ENCODE results near the gene P4HA2.

The P4HA2 gene

DNA sequence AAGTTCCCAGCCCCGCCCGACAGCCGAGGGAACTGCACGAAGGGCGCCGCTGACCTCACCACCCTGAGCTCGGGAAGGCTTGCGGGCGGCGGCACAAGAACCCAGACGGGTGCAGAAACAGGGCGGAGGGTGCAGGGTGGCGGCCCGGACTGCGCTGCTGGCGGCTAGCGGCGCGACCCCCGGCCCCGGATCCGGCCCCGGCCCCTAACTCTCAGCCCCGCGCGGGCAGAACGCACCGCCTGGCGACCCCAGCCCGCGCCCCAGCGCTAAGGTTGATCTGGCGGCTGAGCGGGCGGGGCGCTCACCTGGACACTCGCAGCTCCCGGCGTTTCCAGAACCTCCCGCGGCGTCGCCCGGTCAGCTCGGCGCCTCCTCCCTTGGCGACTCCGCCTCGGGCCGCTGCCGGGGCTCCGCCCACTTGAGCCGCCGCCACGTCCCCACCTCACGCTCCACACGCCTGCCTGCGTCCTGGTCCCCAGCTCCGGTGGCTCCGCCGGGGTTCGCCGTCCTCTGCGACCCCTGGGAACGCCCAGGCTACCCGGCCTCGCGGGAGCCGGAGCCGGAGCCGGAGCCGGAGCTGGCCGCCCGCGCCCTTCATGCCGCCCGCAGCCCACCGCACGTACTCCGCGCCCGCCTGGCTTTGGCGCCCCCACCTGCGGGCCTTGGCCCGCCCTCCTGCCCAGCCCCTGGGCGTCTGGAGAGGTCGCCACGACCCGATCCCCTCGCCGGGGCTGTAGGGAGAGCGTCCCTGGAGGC is at the start of gene P4HA2:
Gene P4HA2 (minus strand): TSS at position 369 of the 756 bp plus-strand sequence. CDS start 9,227 bp downstream, outside the sequence.
- DNase-seq (ENCODE audit: low read depth), result no peak

DNA sequence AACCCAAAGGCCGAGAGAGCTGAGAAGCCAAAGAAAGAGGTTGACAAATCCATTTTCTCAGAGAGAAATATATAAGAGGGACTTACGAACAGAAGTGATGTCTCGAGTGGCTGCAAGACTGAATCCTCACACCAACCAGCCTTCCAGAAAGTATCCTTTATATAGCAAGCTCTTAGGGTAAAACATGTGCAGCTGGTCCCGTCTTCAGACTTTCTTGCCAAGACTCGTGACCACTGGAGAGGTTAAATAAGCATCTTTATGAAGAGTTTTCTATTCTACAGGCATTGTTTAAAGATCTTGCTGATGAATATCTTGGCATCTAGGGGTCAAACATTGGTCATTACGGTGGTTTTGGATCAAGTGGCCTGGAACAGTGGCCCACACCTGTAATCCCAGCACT is 49.6 kb upstream of the P4HA2 start:
- DNase-seq (ENCODE audit: low read depth), result no peak

DNA sequence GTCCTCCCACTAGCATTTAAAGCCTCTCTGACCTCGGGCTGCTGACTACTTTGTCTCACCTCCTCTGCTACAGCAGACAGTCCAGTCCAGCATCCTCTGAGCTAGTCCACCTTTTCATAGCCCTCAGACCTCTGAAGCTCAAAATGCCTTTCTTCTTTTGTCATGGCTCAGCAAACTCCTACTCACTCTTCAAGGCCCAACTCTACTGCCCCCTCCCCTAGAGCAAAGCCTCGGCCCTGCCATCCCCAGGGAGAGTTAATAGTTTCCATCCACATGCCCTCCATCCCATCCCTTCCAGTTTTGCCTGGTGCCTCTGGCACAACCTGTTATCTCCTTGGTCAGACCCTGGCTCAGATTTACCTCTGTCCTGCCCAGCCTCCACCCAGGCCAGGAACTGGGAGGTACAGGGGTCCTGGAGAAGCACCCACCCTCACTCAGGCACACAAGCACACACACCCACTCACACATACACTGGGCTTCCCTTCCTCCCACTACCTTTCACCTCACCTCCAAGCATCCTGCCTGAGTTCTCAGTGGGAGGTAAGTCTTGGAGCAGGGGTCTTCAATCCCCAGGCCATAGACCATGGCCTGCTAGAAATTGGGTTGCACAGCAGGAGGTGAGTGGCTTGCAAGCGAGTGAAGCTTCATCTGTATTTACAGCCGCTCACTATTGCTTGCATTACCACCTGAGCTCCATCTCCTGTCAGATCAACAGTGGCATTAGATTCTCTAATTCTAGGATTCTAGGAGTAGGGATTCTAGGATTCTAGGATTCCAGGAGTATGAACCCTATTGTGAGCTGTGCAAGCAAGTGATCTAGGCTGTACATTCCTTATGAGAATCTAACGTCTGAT is 47.9 kb upstream of the P4HA2 start:
- DNase-seq (ENCODE audit: low read depth), result no peak

DNA sequence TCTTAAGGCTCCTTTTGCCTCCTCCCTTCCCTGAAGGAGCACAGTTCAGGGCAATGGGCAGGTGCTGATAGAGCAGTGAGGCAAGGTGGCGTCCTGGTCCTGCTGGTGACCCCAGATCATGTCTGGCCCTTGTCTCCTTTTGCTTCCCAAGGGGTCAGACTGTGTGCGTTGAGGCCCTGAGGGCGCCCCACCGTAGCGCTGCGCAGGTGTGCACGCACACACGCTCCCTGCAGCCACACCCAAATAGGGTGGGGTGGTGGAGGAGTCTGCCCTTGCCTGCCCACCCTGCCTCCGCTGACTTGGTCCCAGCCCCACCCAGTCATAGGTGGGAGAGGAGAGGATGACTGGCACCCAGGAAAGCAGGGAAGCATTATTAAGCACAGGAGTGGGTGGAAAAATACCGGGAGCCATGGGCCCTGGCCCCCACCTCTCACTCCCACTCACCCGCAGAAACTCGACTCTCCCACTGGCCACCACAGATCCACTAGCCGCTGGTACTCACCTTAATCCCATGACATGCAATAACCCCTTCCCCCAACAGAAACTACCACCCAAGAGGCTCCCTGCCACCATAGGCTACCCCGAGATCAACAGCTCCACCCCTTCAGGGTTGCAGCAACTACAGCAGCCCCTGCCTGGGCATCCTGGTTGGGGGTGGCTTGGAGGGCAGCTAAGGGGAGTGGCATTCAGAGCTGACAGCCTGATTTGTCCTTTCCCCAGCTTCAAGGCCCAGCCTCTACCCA is 46.6 kb upstream of the P4HA2 start:
- no peak for DNase-seq (ENCODE audit: low read depth)

DNA sequence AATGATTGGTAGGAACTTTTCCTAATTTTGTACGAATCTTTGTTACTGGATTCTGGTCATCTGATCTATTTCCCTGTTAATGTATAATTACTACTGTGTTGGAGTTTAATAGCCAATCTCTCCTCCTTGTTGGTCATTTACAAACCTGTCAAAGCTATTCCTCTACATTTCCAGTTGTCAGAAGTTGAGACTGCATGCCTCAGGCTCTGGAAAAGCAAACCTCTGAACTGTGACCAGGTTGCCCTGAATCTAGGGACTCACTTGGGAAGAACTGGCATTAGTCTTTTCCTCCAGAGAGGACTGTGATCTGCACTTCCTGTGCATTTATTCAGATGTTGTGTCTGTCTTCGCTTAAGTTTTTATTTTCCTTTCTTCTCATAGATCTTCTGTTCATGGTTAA is 46.0 kb upstream of the P4HA2 start:
- DNase-seq (ENCODE audit: low read depth), result no peak

DNA sequence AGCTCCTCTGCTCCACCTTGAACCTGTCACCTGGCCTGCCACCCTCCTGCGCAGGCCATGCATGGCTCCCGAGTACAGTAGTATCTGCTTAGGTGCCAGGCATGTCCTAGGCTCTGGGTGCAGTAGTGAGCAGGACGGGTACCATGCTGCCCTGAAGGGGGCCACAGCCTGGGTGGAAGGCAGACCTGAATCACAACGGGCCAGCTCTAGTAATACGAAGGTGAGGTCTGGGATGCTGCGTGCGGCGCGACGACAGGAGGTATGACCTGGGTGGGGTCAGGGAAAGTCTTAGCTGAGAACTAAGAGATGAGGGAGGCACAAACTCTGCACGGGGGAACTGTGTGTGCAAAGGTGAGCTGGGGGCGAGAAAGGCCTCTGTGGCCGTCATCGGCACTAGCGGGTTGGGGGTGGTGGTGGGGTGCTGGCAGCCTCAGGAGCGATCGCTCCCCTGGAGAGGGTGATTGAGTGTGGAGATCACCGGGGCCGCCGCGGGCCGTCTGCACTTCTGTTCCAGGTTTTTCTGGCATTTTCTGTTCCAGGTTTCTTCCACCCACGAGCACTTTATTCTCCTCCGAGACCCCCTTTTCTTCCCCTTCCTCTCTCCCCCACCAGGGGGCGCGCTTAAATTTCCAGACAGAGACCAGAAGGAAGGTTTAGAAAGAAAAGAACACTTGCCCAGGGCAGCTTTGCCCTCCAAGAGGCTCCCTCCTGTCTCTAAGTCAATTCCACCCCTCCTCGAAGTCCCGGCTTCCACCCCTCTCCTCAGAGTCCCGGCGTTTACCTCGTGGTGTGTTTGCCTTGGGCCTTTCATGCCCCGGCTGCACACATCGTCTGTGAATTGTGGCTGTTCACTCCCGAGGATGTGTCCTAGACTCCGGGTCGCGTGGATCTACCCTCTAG is 44.9 kb upstream of the P4HA2 start:
- no peak for DNase-seq (ENCODE audit: low read depth)

DNA sequence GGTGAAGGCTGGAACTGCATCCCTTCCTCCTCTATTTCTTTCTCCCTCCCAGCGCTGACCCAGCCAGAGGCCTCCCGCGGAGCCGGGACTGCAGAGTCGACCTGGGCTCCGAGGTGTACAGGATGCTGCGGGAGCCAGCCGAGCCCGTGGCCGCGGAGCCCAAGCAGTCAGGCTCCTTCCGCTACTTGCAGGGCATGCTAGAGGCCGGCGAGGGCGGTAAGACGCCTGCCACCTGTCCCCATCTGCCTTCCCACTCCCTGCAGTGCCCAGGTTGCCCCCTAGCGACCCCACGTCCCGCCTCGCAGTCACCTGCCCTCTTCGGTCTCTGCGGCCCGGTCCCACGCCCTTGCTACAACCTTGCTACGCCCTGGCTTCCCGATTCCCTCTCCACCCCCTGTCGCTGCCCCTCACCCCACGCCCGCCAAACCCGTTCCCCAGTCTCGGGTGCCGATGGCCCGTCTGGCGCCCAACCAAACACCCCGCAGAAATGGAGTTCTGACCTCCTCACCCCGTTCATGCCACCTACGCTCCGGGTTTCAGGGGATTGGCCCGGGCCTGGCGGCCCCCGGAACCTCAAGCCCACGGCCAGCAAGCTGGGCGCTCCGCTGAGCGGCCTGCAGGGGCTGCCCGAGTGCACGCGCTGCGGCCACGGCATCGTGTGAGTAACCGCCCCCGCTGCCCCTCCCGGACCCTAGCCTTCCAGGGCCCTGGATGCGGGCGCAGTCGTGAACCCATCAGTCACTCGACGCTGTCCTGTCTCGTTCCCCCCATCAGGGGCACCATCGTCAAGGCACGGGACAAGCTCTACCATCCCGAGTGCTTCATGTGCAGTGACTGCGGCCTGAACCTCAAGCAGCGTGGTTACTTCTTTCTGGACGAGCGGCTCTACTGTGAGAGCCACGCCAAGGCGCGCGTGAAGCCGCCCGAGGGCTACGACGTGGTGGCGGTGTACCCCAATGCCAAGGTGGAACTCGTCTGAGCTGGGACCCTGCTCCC is 43.9 kb upstream of the P4HA2 start:
- no peak for DNase-seq (ENCODE audit: low read depth)

DNA sequence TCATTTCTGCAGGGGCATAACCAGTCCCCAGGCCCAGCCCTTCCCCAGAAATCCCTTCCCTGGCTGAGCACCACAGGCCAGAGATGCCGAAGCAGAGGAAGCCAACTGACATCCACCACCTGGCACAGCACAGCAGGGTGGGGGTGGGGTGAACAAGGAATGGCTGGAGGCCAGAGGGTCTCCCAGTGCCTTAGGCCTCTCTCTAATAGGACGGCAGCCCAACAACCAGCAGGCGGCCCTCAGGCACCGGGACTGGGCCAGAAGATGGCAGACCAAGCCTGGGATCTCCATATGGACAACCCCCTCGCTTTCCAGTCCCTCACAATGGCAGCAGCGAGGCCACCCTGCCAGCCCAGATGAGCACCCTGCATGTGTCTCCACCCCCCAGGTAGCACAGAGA is 43.1 kb upstream of the P4HA2 start:
- no peak for DNase-seq (ENCODE audit: low read depth)

DNA sequence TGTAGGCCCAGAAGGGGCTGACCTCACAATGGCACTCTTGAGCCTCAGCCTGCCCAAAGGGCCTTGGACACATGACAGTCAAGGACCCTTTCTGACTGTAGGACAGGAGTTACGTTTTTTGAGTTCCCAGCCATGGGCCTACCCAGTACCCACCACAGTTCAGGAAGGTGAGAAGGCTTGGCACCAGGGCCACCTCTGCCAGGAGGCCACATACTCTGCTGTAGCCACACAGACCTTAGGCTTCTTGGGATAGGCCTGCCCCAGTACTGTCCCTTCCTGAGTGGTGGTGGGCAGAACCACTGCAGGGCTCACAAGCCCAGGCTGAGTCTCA is 42.6 kb upstream of the P4HA2 start:
- no peak for DNase-seq (ENCODE audit: low read depth)

DNA sequence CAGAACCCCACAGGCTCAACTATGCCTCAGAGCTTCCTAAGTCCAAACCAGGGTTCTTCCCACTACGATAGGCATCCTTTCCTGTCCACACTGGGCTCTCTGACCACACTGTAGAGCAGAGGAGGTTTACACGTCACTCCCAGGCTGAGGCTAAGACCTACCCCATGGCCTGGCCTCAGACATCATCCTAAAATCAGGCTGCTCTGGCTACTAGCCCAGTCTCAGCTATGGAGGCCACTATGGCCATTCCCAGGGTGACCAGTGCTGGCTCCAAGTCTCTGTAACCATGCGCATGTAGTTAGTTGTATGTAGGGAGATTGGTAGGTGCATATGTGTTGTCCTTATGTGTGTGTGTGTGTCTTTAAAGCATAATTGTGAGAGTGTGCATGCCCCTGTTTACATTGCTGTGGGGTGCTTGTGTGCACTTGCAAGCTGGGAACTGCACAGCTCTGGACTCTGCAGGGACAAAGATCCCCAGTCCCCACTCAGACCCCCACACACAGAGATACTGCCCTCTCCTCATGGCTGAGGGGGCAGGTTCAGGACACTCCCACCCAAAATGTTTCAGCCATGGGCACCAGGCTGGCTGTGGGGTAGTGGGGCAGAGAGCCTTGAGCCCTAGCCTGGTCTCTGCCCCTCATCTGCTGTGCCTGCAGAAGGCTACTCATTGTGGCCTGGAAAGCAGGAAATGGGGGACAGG is 42.1 kb upstream of the P4HA2 start:
- no peak for DNase-seq (ENCODE audit: low read depth)

DNA sequence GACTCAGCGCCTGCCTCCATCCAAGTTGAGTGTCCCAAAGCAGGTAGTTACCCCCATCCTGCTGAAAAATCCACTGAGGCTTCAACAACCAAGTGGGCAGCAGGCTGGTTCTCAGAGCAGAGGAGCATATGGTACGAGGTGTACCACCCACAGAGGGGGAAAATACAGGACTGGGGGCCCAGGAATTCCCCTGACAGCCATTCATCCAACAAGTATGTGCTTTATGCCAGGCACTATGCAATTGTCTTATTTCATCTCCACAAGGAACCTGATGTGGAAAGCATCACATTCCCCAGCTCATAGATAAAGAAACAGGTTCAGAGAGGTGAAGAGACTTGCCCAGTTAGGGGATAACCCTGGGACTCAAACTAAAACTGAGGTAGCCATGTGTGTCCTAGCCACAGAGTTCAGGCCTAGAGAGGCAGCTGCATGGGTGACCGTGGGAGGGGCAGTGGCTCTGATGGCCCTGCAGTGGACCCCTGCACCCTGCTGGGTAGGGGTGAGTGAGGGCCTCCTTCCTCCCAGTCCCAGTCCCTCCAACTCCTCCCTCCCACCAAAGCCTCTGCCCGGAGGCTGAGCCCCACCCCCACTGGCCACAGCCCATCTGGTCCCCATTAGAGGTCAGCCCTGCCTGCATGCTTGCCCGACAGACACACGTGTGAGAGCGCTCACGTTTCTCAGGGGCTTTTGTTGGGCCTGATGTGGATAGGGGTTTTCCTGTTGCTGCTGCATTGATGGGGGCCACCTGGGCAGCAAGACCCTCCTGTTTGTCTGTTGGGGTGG is 41.3 kb upstream of the P4HA2 start:
- no peak for DNase-seq (ENCODE audit: low read depth)

DNA sequence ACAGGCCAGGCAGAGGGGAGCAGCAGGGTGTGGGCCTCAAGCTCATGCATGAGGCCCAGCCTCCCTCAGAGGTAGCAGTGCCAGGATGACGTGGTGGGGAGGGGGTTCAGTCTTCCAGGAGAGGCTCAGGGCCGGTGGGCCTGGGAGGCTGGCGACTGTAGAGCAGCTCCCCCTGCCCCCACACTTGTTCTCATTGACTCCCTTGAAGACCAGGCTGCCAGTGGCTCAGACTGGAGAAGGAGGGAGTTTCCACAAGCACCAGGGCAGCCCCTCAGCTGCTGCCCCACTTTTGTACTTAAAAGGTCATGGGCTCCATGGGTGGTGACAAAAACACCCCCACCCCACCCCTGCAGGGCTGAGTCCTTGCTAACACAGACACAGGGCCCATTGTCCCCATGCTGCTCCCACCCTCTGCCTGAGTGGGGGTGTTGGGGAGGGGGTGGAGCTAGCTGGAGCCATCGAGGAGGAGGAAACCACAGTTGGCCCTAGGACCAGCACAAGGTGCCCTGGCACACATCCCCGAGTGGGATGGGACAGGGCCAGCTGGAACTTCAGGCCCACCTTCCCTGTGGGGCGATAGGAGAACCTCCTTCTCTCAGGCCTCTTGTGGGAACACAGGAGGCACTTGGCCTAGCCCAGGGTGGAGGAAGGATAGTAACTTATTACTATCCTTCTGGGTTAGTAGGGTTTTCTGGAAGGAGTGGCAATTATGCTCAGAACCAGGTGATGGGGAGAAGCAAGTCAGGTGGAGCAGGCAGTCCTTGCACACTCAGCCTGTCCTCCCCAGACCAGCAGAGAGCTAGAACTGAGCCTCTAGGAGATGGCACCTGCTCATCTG is 40.5 kb upstream of the P4HA2 start:
- DNase-seq (ENCODE audit: low read depth), result no peak

DNA sequence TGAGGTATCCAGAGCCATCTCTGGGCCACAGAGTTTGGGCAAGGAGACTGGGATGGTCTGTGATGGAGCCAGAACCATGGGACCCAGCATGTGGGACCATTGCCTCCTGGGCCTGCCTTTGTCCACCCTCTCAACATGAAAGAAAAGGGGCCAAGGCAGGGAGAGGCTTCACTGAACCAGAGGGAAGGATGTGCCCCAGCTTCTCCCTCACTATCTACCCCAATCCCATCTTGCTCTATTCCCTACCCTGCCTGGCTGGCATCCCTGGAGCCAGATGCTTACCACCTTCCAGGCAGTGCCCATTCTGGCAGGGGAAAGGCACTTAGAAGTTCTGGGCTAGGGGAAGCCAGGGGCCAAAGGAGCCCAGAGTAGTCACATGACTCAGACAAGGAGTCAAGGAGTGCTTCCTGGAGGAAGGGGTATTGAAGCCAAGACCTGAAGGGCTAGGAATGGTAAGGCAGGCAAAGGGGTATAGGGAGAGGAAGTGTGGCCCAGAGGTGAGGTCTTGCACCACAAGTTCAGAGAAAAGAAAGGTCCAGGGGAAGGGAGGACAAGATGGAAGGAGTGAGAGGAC is 39.6 kb upstream of the P4HA2 start:
- no peak for DNase-seq (ENCODE audit: low read depth)

DNA sequence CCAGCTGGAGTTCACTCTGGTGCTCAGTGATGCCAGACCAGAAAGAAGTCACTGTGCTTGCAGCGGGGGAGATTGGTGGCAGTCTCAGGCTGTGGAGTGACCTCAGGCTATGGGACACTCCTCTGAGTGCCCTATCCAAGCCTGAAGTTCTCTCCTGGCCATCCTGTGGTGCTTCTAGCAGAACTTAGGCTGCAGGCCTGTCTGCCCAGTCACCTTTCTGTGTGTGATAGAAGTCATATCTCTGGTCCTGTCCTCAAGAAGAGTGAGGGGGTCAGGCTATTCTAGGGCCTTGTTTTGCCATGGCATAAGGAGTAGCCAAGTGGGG is 39.1 kb upstream of the P4HA2 start:
- DNase-seq (ENCODE audit: low read depth), result no peak

DNA sequence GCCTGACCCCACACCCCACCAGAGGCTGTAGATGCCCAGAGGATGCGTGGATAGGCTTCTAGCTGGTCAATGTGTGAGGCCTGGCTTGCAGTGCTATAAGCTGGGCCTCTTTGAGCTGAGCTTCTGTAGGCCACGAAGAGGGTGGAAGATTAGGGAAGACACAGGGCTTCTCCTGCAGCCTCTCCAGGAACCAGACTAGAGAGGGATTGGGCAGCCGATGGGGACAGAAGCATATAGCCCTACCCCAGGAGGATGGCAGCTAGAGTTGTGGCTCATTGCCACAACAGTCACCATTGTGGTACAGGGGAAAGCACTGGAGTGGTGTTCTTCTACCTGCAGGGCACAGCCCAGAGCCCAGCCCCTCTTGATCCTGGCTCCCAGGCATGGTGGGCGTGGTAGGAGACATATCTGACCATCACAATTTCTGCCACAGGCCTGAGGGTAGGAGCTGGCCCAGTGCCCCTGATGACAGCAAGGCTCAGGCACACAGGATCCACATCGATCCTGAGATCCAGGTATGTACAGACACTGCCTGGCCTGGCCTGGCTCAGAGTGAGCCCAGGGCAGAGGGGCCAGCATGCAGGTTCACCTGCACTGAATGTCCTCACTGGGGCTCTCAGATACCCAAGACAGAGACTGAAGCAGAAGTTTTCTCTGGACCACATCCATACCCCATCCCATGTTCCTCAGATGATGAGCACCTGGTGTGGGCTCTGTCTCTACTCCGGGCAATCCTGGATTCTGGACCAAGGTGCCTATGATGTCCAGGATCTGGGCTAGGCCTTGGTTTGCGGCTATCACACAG is 38.6 kb upstream of the P4HA2 start:
- DNase-seq (ENCODE audit: low read depth), result no peak

DNA sequence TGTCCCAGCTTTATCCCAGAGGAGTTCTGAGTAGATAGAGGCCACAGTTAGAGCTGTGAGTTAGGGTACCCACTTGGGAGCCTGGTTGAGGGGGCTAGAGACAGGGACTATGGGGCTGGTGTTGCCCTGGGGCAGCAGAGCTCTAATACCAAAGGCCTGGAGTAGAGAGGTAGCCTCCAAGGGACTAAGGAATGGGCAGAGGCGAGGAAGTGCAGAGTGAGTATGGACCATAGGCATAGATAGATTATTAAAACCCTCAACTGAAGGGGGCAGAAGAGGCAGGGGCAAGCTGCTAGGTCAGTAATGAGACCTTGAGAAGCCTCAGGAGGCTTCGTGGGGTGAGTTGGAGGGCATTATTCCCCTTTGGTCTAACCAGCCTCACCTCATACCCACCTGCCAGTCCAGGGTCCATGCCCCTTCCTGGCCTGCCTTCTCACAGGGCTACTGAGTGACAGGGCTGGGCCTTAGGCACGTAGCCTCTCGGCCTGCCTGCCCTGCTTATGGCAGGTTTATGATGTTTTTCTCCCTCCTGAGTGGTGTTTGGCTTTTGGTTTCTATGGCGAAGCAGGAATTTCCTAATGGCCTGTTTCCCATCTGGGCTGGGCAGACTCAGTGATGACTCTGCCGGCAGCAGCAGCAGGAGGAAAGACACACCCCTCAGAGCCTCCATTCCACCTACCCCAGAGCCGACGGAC is 37.8 kb upstream of the P4HA2 start:
- peak; percentile 76 for DNase-seq (ENCODE audit: low read depth)
